CD4-positive, alpha-beta T cell treated with Interleukin-12 subunit alpha and Interleukin-12 subunit beta, for 1 hour (primary cell): ENCODE data around the gene DTNB.

Experiments used
- DNase-seq: peaks from one replicate; pipeline ENCODE4 v3.0.0-alpha.2; 2020

The DTNB gene

GRCh38 chr2:25361261-25362048 is 311.9 kb downstream of the DTNB start:
- DNase-seq = no peak

GRCh38 chr2:25358836-25359235 is 314.5 kb downstream of the DTNB start:
- no peak for DNase-seq

- DNase-seq = no peak
Observed at GRCh38 chr2:25358249-25358815, 315.0 kb downstream of the DTNB start.

- no peak for DNase-seq
Observed at GRCh38 chr2:25356088-25356487, 317.3 kb downstream of the DTNB start.

- DNase-seq = no peak
Observed at GRCh38 chr2:25355270-25355669, 318.1 kb downstream of the DTNB start.

- DNase-seq = no peak
Observed at GRCh38 chr2:25354116-25354515, 319.3 kb downstream of the DTNB start.

GRCh38 chr2:25349397-25349796 is 324.0 kb downstream of the DTNB start:
- DNase-seq = no peak

- no peak for DNase-seq
Observed at GRCh38 chr2:25347846-25348245, 325.5 kb downstream of the DTNB start.

GRCh38 chr2:25347205-25347815 is 326.1 kb downstream of the DTNB start:
- no peak for DNase-seq

GRCh38 chr2:25343187-25343825 is 330.1 kb downstream of the DTNB start:
- DNase-seq = no peak

GRCh38 chr2:25342372-25343186 is 330.8 kb downstream of the DTNB start:
- peak; percentile 87 for DNase-seq

GRCh38 chr2:25341753-25342371 is 331.5 kb downstream of the DTNB start, which contains the start of gene DNMT3A:
TSS of gene DNMT3A (minus strand) at chr2:25341925. CDS start at chr2:25313984, 27,941 bp downstream.
- peak; percentile 64 for DNase-seq

GRCh38 chr2:25341011-25341727 is 332.2 kb downstream of the DTNB start:
- DNase-seq = peak; percentile 39

- no peak for DNase-seq
Observed at GRCh38 chr2:25340181-25340921, 333.0 kb downstream of the DTNB start.

- no peak for DNase-seq
Observed at GRCh38 chr2:25339791-25340180, 333.6 kb downstream of the DTNB start.

GRCh38 chr2:25339211-25339674 is 334.1 kb downstream of the DTNB start:
- no peak for DNase-seq

- no peak for DNase-seq
Observed at GRCh38 chr2:25338401-25338800, 335.0 kb downstream of the DTNB start.

GRCh38 chr2:25337891-25338290 is 335.5 kb downstream of the DTNB start:
- no peak for DNase-seq

- DNase-seq = no peak
Observed at GRCh38 chr2:25337276-25337675, 336.1 kb downstream of the DTNB start.

- DNase-seq = no peak
Observed at GRCh38 chr2:25336383-25336841, 337.0 kb downstream of the DTNB start.

GRCh38 chr2:25335971-25336370 is 337.4 kb downstream of the DTNB start:
- DNase-seq = no peak
